ENCODE measurements around the gene TMED6. TPM values are rescaled to one million over a fixed set of nuclear protein-coding genes. Genes with fewer than 3 reads are reported as not detected.

Gene TMED6
- total and polyA plus RNA-seq, 12 donors, result 0.32 to 0.41 (median 0.37) TPM; not detected in 7

DNA sequence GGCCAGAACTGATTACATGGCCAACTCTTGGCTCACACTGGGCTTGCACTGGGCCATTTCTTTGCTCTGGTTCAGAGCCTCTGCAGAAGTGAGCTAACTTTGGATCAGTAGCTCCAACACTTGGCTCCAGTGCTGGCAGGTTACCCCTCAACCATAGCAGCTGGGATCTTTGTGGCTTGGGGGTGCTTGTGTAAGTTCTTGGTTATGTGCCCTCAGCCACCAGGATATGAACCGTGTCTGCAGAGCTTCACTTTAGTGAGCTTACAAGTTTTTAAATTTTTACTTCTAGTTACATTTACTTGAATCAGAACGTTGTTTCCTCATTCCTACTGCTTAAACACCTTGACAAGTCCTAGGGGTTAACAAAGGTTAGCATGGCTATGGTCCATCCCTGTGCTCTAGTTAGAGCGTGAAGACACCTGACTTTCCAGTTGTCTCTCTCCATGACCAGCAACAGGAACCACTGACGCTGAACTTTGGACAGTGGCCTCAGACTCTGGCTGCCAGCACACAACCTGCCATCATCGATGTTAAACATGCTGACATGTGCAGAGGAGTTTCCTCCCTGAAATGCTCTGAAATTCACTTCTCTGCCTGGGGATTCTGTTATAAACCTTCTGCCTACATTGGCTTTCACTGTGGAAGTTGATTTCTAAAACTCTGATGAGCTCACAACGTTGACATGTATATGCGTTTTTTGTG, 25.3 kb downstream of the TMED6 start:
- intact Hi-C loops (cut with DNase I), result no loop called here
- Histone ChIP-seq H3K27me3 (no peaks in the 10 kb centered on the region), H3K9me3 (no peaks in the 10 kb centered on the region), H3K36me3 (peaks cover 0 to 75% (median 45%) of the 10 kb centered on the region in 9 donors), H3K27ac (peak overlapping the region in 3 of 10 donors; percentile 5 to 26 (median 6)), H3K4me1 (peaks cover 5 to 60% (median 48%) of the 10 kb centered on the region in 9 donors), H3K4me3 (no peak overlapping the region)
- ATAC-seq, result no peak
- 54 to 59% methylated on average over 7 of the region's 7 CpGs for WGBS, 2 donors
- DNase-seq, result no peak
- TF ChIP-seq, protein P1, sequence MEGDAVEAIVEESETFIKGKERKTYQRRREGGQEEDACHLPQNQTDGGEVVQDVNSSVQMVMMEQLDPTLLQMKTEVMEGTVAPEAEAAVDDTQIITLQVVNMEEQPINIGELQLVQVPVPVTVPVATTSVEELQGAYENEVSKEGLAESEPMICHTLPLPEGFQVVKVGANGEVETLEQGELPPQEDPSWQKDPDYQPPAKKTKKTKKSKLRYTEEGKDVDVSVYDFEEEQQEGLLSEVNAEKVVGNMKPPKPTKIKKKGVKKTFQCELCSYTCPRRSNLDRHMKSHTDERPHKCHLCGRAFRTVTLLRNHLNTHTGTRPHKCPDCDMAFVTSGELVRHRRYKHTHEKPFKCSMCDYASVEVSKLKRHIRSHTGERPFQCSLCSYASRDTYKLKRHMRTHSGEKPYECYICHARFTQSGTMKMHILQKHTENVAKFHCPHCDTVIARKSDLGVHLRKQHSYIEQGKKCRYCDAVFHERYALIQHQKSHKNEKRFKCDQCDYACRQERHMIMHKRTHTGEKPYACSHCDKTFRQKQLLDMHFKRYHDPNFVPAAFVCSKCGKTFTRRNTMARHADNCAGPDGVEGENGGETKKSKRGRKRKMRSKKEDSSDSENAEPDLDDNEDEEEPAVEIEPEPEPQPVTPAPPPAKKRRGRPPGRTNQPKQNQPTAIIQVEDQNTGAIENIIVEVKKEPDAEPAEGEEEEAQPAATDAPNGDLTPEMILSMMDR (IDR thresholded peaks at IDR 0.05), result no peak

DNA sequence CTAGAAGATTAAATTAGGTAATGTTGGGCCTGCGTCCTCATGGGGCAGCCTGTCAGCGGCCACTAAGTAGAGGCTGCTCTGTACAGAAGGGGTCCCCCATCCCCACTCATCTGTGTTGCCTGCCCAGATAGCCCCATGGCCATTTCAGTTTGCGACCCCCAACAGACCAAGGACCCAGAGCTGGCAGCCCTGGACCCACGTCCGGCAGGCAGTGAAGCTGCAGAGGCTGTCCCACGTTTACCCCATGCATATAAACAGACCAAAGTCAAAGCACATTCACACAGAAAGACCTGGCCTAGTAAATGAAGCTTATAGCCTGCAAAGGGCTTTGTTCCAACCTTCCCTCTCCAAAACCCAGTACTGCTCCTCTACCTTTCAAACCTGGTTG, 25.8 kb downstream of the TMED6 start:
- Histone ChIP-seq H3K9me3 (no peaks in the 10 kb centered on the region), H3K4me3 (no peak overlapping the region), H3K36me3 (peaks cover 5 to 80% (median 50%) of the 10 kb centered on the region in 9 donors), H3K27me3 (no peaks in the 10 kb centered on the region), H3K4me1 (peaks cover 4 to 54% (median 43%) of the 10 kb centered on the region in 9 donors), H3K27ac (peak overlapping the region in 2 of 10 donors; percentile 6 to 26)
- DNase-seq, result no peak
- intact Hi-C loops (cut with DNase I), result no loop called here
- ATAC-seq, result no peak
- TF ChIP-seq, protein P1 (IDR thresholded peaks at IDR 0.05), result no peak
- 86 to 87% methylated on average over 6 of the region's 6 CpGs for WGBS, 2 donors

DNA sequence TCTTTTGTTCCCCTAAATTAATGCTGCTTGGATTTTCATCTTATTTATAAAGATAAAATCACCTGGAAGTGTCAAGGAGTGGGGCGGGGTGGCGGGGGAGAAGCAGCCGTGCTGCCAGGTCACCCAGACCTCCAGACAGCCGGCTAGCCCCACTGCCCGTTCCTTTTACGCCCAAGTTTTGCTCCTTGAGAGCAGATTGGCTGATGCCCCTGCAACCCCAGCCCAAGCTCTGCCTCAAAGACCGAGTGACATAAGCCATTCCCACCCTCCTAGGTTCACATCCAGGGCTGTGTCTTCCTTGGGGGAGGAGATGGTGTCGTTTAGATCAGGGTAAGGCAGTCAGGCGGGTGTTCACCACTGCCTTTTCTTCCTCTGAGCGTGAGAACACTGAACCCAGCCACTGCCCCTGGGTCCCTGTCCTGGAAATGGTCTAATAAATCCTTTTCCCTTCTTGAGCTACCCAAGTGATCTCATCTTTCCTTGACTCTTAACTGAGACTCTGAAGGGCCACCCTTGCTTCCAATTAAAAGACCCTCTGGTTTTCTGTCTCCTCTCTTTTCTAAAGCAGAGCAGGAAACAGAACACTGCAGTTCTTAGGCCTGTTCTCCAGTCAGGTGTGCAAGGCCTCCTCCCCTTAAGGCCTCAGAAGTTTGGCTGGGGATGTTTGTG, 26.9 kb downstream of the TMED6 start:
- H3K4me3 ChIP-seq, result no peak overlapping the region
- no peak overlapping the region for H3K27ac ChIP-seq
- TF ChIP-seq, protein P1 (IDR thresholded peaks at IDR 0.05), result no peak
- DNase-seq (no peak), ATAC-seq (no peak)
- no peaks in the 10 kb centered on the region for H3K9me3 ChIP-seq
- peaks cover 7 to 91% (median 61%) of the 10 kb centered on the region in 9 donors for H3K36me3 ChIP-seq
- WGBS, 2 donors, result 77 to 84% methylated on average over 10 of the region's 10 CpGs
- no peaks in the 10 kb centered on the region for H3K27me3 ChIP-seq
- H3K4me1 ChIP-seq, result peaks cover 2 to 51% (median 40%) of the 10 kb centered on the region in 9 donors
- intact Hi-C loops (cut with DNase I), result no loop called here

DNA sequence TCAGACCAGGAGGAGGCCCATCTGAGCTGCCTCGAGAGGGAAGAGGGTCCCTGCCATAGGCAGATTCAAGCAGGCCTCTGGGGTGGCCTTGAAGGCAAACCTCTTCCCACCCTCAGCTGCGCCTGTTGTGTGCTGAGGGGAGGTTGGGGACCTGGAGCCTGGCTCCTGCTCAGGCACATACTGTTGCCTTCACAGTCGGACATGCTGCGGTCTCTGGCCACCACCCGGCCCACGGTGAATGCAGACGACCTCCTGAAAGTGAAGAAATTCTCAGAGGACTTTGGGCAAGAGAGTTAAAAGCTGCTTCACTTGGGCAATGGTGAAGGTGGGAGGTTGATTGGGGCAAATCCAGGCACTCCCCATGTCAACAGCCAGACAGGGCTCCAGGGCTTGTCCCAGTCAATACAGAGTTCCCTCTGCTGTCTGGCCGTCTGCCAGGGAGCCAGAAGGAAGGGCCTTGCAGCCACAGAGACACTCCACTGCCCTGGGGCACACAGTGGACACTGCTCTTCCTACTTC, 27.5 kb downstream of the TMED6 start:
- DNase-seq, result peak in 1 of 2 donors; percentile 74
- Histone ChIP-seq H3K27me3 (no peaks in the 10 kb centered on the region), H3K36me3 (peaks cover 7 to 97% (median 67%) of the 10 kb centered on the region in 9 donors), H3K27ac (no peak overlapping the region), H3K9me3 (no peaks in the 10 kb centered on the region), H3K4me3 (no peak overlapping the region), H3K4me1 (peaks cover 2 to 45% (median 33%) of the 10 kb centered on the region in 9 donors)
- TF ChIP-seq, protein P1 (IDR thresholded peaks at IDR 0.05), result no peak
- 77 to 81% methylated on average over 8 of the region's 8 CpGs for WGBS, 2 donors
- ATAC-seq, result peak in 6 of 8 donors; percentile 41 to 54 (median 45)
- intact Hi-C loops (cut with DNase I), result no loop called here
